H9 (cell line): ENCODE measurements around the gene DTX4. TPM values are rescaled to one million over a fixed set of nuclear protein-coding genes. Genes with fewer than 3 reads are reported as not detected.

Experiments
- DNase-seq: peaks from one replicate; pipeline ENCODE4 v3.0.0-alpha.2; 2017
- H2AFZ ChIP-seq: one replicate; pipeline ENCODE4 v1.6.1; 2013; ENCODE audit warnings: mild to moderate bottlenecking, low read length, control low read depth, moderate library complexity
- H2AK5ac ChIP-seq: 2 replicates; pipeline ENCODE4 v1.6.1; 2013; ENCODE audit warnings: low read length, control low read depth, mixed read lengths; ENCODE audit not compliant: insufficient read length
- H2BK120ac ChIP-seq: one replicate; pipeline ENCODE4 v1.6.1; 2013; ENCODE audit warnings: low read depth, mild to moderate bottlenecking, low read length, control low read depth, inconsistent platforms; ENCODE audit not compliant: poor library complexity, severe bottlenecking
- H2BK12ac ChIP-seq: 2 replicates; pipeline ENCODE4 v1.6.1; 2013; ENCODE audit warnings: low read length, control low read depth, mixed read lengths, low read depth; ENCODE audit not compliant: insufficient read length
- H2BK15ac ChIP-seq: 2 replicates; pipeline ENCODE4 v1.6.1; 2013; ENCODE audit warnings: low read depth, low read length, control low read depth
- H2BK20ac ChIP-seq: one replicate; pipeline ENCODE4 v1.6.1; 2013; ENCODE audit warnings: low read depth, mild to moderate bottlenecking, low read length, control low read depth, inconsistent platforms; ENCODE audit not compliant: poor library complexity, severe bottlenecking
- H2BK5ac ChIP-seq: 2 replicates; pipeline ENCODE4 v1.6.1; 2013; ENCODE audit warnings: low read length, control low read depth, mixed read lengths; ENCODE audit not compliant: insufficient read length
- H3K14ac ChIP-seq: 2 replicates; pipeline ENCODE4 v1.6.1; 2013; ENCODE audit warnings: low read length, control low read depth; ENCODE audit not compliant: insufficient read depth
- H3K18ac ChIP-seq: 2 replicates; pipeline ENCODE4 v1.6.1; 2013; ENCODE audit warnings: low read depth, mild to moderate bottlenecking, mixed read lengths, low read length, control low read depth; ENCODE audit not compliant: insufficient read length
- H3K23ac ChIP-seq: 2 replicates; pipeline ENCODE4 v1.6.1; 2013; ENCODE audit warnings: low read length, control low read depth, mixed read lengths, low read depth; ENCODE audit not compliant: insufficient read length
- H3K23me2 ChIP-seq: 2 replicates; pipeline ENCODE4 v1.6.1; 2013; ENCODE audit warnings: low read depth, mild to moderate bottlenecking, mixed read lengths, low read length, control low read depth; ENCODE audit not compliant: insufficient read length, poor library complexity, severe bottlenecking
- H3K27ac ChIP-seq: 2 replicates; pipeline ENCODE4 v1.5.1; 2013; ENCODE audit warnings: low read length, control low read depth, mixed read lengths, low read depth; ENCODE audit not compliant: insufficient read length
- H3K27me3 ChIP-seq: 2 replicates; pipeline ENCODE4 v1.6.1; 2013; ENCODE audit warnings: low read length, control low read depth, inconsistent platforms; ENCODE audit not compliant: insufficient read depth
- H3K4ac ChIP-seq: 2 replicates; pipeline ENCODE4 v1.6.1; 2013; ENCODE audit warnings: low read depth, mild to moderate bottlenecking, control low read depth, inconsistent platforms, low read length, moderate library complexity
- H3K4me1 ChIP-seq: 2 replicates; pipeline ENCODE4 v1.6.1; 2013; ENCODE audit warnings: low read length, control low read depth, inconsistent platforms; ENCODE audit not compliant: insufficient read depth
- H3K4me2 ChIP-seq: 2 replicates; pipeline ENCODE4 v1.6.1; 2013; ENCODE audit warnings: low read length, control low read depth, mixed read lengths; ENCODE audit not compliant: insufficient read length, insufficient read depth
- H3K56ac ChIP-seq: 2 replicates; pipeline ENCODE4 v1.6.1; 2013; ENCODE audit warnings: low read depth, mild to moderate bottlenecking, mixed read lengths, low read length, control low read depth; ENCODE audit not compliant: insufficient read length
- H3K79me1 ChIP-seq: 2 replicates; pipeline ENCODE4 v1.6.1; 2013; ENCODE audit warnings: low read depth, mild to moderate bottlenecking, moderate library complexity, low read length, control low read depth, inconsistent platforms; ENCODE audit not compliant: insufficient read depth, poor library complexity, severe bottlenecking
- H3K79me2 ChIP-seq: 2 replicates; pipeline ENCODE4 v1.6.1; 2013; ENCODE audit warnings: low read length, control low read depth, inconsistent platforms; ENCODE audit not compliant: insufficient read depth
- H3K9ac ChIP-seq: 2 replicates; pipeline ENCODE4 v1.6.1; 2013; ENCODE audit warnings: low read length, control low read depth, mixed read lengths; ENCODE audit not compliant: insufficient read length; ENCODE audit errors: extremely low read depth
- H3K9me3 ChIP-seq: one replicate; pipeline ENCODE4 v1.6.1; 2013; ENCODE audit warnings: low read depth, low read length, inconsistent platforms; ENCODE audit not compliant: control insufficient read depth
- H3T11ph ChIP-seq: one replicate; pipeline ENCODE4 v1.6.1; 2013; ENCODE audit warnings: mild to moderate bottlenecking, low read length, control low read depth, inconsistent platforms
- H4K20me1 ChIP-seq: one replicate; pipeline ENCODE4 v1.6.1; 2013; ENCODE audit not compliant: control insufficient read depth, insufficient read length, insufficient read depth
- H4K5ac ChIP-seq: 2 replicates; pipeline ENCODE4 v1.6.1; 2013; ENCODE audit warnings: low read depth, mild to moderate bottlenecking, mixed read lengths, low read length, control low read depth; ENCODE audit not compliant: insufficient read length
- H4K8ac ChIP-seq: replicated peaks from 2 replicates; pipeline ENCODE4 v1.6.1; 2013; ENCODE audit warnings: low read length, control low read depth, mixed read lengths, low read depth; ENCODE audit not compliant: insufficient read length
- H4K91ac ChIP-seq: 2 replicates; pipeline ENCODE4 v1.6.1; 2013; ENCODE audit warnings: low read depth, mild to moderate bottlenecking, moderate library complexity, mixed read lengths, low read length, control low read depth; ENCODE audit not compliant: insufficient read length
- H3K27ac Mint-ChIP-seq, 3 experiments: 2 replicates in 2 of 3; 3 replicates in 1 of 3; pipeline ENCODE4 v1.8.0; 2020 to 2021; ENCODE audit warnings: mixed read lengths in 3 of 3, mild to moderate bottlenecking in 1 of 3, moderate library complexity in 1 of 3
- H3K27me3 Mint-ChIP-seq: 2 replicates; pipeline ENCODE4 v1.8.0; 2021; ENCODE audit warnings: low read depth, mild to moderate bottlenecking, moderate library complexity, mixed read lengths
- H3K36me3 Mint-ChIP-seq, 3 experiments: 2 replicates in 2 of 3; 3 replicates in 1 of 3; pipeline ENCODE4 v1.8.0; 2020 to 2021; ENCODE audit warnings: low read depth in 3 of 3, mixed read lengths in 3 of 3; ENCODE audit not compliant: insufficient read depth in 1 of 3
- H3K4me1 Mint-ChIP-seq, 2 experiments: 2 replicates each; pipeline ENCODE4 v1.8.0; 2020; ENCODE audit warnings: mixed read lengths in 2 of 2
- H3K4me3 Mint-ChIP-seq, 2 experiments: 2 replicates in 1 of 2; 3 replicates in 1 of 2; pipeline ENCODE4 v1.8.0; 2020 to 2021; ENCODE audit warnings: mild to moderate bottlenecking in 2 of 2, mixed read lengths in 2 of 2, moderate library complexity in 1 of 2
- H3K9me3 Mint-ChIP-seq, 2 experiments: 2 replicates in 1 of 2; 3 replicates in 1 of 2; pipeline ENCODE4 v1.8.0; 2020; ENCODE audit warnings: mild to moderate bottlenecking in 2 of 2, mixed read lengths in 2 of 2, moderate library complexity in 1 of 2
- CTCF ChIP-seq: fragments of 200-600 bp; sonication (generic); conservative IDR thresholded peaks from 3 replicates; pipeline ENCODE4 v1.8.0; 2021; ENCODE audit warnings: antibody characterized with exemption, mild to moderate bottlenecking
- WGBS: extraction: QIAGEN DNeasy Blood & Tissue Kit; methylation state at CpG from one replicate; pipeline ENCODE4 v1.1.7; 2013; ENCODE audit warnings: missing lambda C conversion rate, low lambda C conversion rate, mixed read lengths; ENCODE audit not compliant: insufficient read length; ENCODE audit errors: extremely low coverage; 5-methylcytosine and 5-hydroxymethylcytosine counted together
- total RNA-seq: library from RNA; stranded (reverse); gene quantifications from 2 replicates; pipeline ENCODE4 v1.2.1, GENCODE V29; 2021

The DTX4 gene
- total RNA-seq, 1 experiment from 2014 or later = 13.0 TPM

DNA sequence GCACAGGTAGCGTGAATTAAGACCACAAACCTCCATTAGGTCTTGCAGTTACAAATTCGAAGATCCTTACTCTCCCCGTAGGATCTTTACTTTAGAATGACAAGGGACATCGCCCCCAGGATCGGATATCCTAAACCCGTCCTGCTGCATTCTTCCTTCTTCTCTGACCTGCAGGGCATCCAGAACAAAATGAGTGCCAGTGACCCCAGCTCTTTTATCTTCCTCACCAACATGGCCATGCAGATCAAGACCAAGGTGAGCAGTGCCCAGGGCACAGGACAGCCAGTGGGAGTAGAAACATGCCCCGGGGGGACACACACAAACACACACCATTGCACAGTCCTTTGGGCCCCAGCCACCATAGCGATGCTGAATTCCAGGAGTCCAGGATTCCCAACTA lies 83.3 kb downstream of the DTX4 start:
- H2AFZ ChIP-seq = no peak overlapping the region
- no peaks in the 10 kb centered on the region for H4K20me1 ChIP-seq
- H3K4ac ChIP-seq = no peak overlapping the region
- no peaks in the 10 kb centered on the region; the same call in 1 of the 2 replicates for H3K27me3 ChIP-seq
- no peaks in the 10 kb centered on the region for H3K79me2 ChIP-seq
- peak; percentile 47 for DNase-seq
- Mint-ChIP-seq H3K27me3 (peaks cover 1% of the 10 kb centered on the region; the same call in 1 of the 2 replicates), H3K4me1 (peaks cover 18 to 24% of the 10 kb centered on the region in 2 experiments), H3K36me3 (no peaks in the 10 kb centered on the region), H3K27ac (peak overlapping the region in 2 of 3 experiments; percentile 31 to 59; a peak in 3 of 7 replicates), H3K4me3 (no peak overlapping the region), H3K9me3 (peaks cover 0 to 4% of the 10 kb centered on the region in 2 experiments; a peak in 3 of 5 replicates)
- no peaks in the 10 kb centered on the region for H3K9me3 ChIP-seq
- H3K4me1 ChIP-seq = peaks cover 3% of the 10 kb centered on the region; the same call in 1 of the 2 replicates
- H3T11ph ChIP-seq = no peak overlapping the region
- no peak overlapping the region for H2BK20ac ChIP-seq
- H4K8ac ChIP-seq = no peak overlapping the region
- TF ChIP-seq CTCF = no peak
- H3K23ac ChIP-seq = no peak overlapping the region
- no peak overlapping the region for H2BK12ac ChIP-seq
- H3K14ac ChIP-seq = no peak overlapping the region
- no peak overlapping the region for H4K91ac ChIP-seq
- no peaks in the 10 kb centered on the region for H3K23me2 ChIP-seq
- H2BK120ac ChIP-seq = no peak overlapping the region
- H3K56ac ChIP-seq = no peak overlapping the region
- H2BK5ac ChIP-seq = no peak overlapping the region
- no peak overlapping the region for H2BK15ac ChIP-seq
- no peak overlapping the region for H2AK5ac ChIP-seq
- no peak overlapping the region for H3K18ac ChIP-seq
- no peak overlapping the region for H3K4me2 ChIP-seq
- H3K79me1 ChIP-seq = no peaks in the 10 kb centered on the region
- no CpG with 5 or more reads among the region's 8 CpGs for WGBS
- H3K9ac ChIP-seq = no peak overlapping the region
- H4K5ac ChIP-seq = no peak overlapping the region
- H3K27ac ChIP-seq = no peak overlapping the region

Other genes with a start within 250 kb of the DTX4 start
- 2.1 and 2.8 TPM in 2 replicates for gene GLYATL1, start 232.6 kb upstream of the DTX4 start, total RNA-seq
- gene GLYATL1B, start 85.8 kb upstream of the DTX4 start, total RNA-seq = not detected in 2 replicates
- gene FAM111B, start 64.9 kb upstream of the DTX4 start, total RNA-seq = 31.9 and 35.0 TPM in 2 replicates
- 16.8 and 20.1 TPM in 2 replicates for gene FAM111A, start 29.3 kb upstream of the DTX4 start, total RNA-seq
- gene MPEG1, start 40.8 kb downstream of the DTX4 start, total RNA-seq = not detected in 2 replicates
- not detected in 2 replicates for gene OR5AN1, start 186.8 kb downstream of the DTX4 start, total RNA-seq